GM13977 (cell line): ENCODE results near the gene KDM1B.

Source experiments
- DNase-seq: peaks from one replicate; pipeline ENCODE4 v3.0.0; 2012; ENCODE audit warnings: low spot score
- in situ Hi-C: fragments of 300-500 bp; cut with MboI; formaldehyde crosslinking; loops from one replicate; pipeline ENCODE4 v1.12.0; 2022; ENCODE audit warnings: low sequenced_read_pairs, low pct_unique_long_range_greater_than_20kb, mixed read lengths, inconsistent platforms; ENCODE audit not compliant: unreplicated experiment
- TF ChIP-seq, protein P1 (sequence below): IDR thresholded peaks from 2 replicates; pipeline ENCODE4 v1.5.1; 2012; ENCODE audit warnings: mild to moderate bottlenecking, control low read depth; ENCODE audit not compliant: insufficient read depth; ENCODE audit errors: extremely low read depth, missing control alignments

The KDM1B gene

GRCh38 chr6:18245642-18246041, 90.4 kb downstream of the KDM1B start:
- DNase-seq, result no peak
- in situ Hi-C loops, result no loop called here
- TF ChIP-seq, protein P1, sequence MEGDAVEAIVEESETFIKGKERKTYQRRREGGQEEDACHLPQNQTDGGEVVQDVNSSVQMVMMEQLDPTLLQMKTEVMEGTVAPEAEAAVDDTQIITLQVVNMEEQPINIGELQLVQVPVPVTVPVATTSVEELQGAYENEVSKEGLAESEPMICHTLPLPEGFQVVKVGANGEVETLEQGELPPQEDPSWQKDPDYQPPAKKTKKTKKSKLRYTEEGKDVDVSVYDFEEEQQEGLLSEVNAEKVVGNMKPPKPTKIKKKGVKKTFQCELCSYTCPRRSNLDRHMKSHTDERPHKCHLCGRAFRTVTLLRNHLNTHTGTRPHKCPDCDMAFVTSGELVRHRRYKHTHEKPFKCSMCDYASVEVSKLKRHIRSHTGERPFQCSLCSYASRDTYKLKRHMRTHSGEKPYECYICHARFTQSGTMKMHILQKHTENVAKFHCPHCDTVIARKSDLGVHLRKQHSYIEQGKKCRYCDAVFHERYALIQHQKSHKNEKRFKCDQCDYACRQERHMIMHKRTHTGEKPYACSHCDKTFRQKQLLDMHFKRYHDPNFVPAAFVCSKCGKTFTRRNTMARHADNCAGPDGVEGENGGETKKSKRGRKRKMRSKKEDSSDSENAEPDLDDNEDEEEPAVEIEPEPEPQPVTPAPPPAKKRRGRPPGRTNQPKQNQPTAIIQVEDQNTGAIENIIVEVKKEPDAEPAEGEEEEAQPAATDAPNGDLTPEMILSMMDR, result no peak

GRCh38 chr6:18246205-18246604, 91.0 kb downstream of the KDM1B start:
- DNase-seq, result no peak
- in situ Hi-C loops, result no loop called here
- TF ChIP-seq, protein P1, result no peak

GRCh38 chr6:18247002-18247401, 91.8 kb downstream of the KDM1B start:
- in situ Hi-C loops, result no loop called here
- DNase-seq, result no peak
- TF ChIP-seq, protein P1, result no peak

- DNase-seq, result no peak
- TF ChIP-seq, protein P1, result no peak
- in situ Hi-C loops, result no loop called here
Measured at GRCh38 chr6:18248698-18249097, 93.5 kb downstream of the KDM1B start.

GRCh38 chr6:18249271-18249670, 94.0 kb downstream of the KDM1B start:
- DNase-seq, result no peak
- in situ Hi-C loops, result no loop called here
- TF ChIP-seq, protein P1, result no peak

GRCh38 chr6:18253635-18254034, 98.4 kb downstream of the KDM1B start:
- in situ Hi-C loops, result no loop called here
- TF ChIP-seq, protein P1, result no peak
- no peak for DNase-seq

DNA sequence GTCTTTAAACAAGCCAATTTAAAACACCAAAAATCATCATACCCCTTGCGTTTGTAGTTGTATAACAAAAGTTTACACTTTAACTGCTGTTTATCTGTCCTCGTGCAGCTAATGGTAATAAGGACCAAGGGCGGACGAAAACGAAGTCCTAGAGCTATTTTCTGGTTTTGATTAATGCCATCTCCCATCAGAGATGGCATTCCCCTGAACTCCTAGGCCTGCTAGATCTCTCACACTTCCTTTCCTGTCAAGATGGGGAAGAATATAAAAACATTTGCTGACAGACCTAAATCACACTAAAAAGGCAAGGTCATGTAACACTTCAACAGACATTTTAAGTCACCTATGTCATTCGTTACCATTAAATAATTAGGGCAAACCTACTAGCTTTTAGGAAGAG, 99.6 kb downstream of the KDM1B start:
- no peak for DNase-seq
- in situ Hi-C loops, result no loop called here
- TF ChIP-seq, protein P1, result no peak
